ENCODE measurements around the gene CCP110. TPM values are rescaled to one million over a fixed set of nuclear protein-coding genes. Genes with fewer than 3 reads are reported as not detected.

CCP110 gene
- total and polyA plus RNA-seq, 2 experiments from 2014 or later = 8.6 to 11.7 TPM

- H3K36me3 ChIP-seq = no peaks in the 10 kb centered on the region
- no peaks in the 10 kb centered on the region for H3K27me3 ChIP-seq
- peak; percentile 43 to 67 for DNase-seq (ENCODE audit: low read depth in 1 of 2, low spot score in 1 of 2)
- H3K4me3 ChIP-seq = no peak overlapping the region
- H3K4me1 ChIP-seq (ENCODE audit: low read depth) = no peaks in the 10 kb centered on the region
- H3K9me3 ChIP-seq (ENCODE audit: low read depth) = no peaks in the 10 kb centered on the region
- TF ChIP-seq CTCF (IDR thresholded peaks at IDR 0.05; ENCODE audit: low read depth, low read length) = peak; percentile 61
- H3K27ac ChIP-seq = no peak overlapping the region
These were observed 77.6 kb downstream of the CCP110 start for GRCh38 chr16:19601083-19601976.

Other genes with a start within 250 kb of the CCP110 start
- gene CLEC19A, start 238.2 kb upstream of the CCP110 start, total RNA-seq = not detected in 2 replicates
- gene CLEC19A, start 238.2 kb upstream of the CCP110 start, polyA plus RNA-seq = not detected in 2 replicates
- 0.21 TPM in 1 of 2 replicates, not detected in the other for gene TMC5, start 106.1 kb upstream of the CCP110 start, total RNA-seq
- 0.09 TPM in 1 of 2 replicates, not detected in the other for gene TMC5, start 106.1 kb upstream of the CCP110 start, polyA plus RNA-seq
- gene GDE1, start 1.8 kb upstream of the CCP110 start, total RNA-seq = 52.7 and 82.3 TPM in 2 replicates
- 67.5 and 84.6 TPM in 2 replicates for gene GDE1, start 1.8 kb upstream of the CCP110 start, polyA plus RNA-seq
- gene VPS35L, start 31.8 kb downstream of the CCP110 start, total RNA-seq = 31.5 and 32.5 TPM in 2 replicates
- 61.6 and 63.0 TPM in 2 replicates for gene VPS35L, start 31.8 kb downstream of the CCP110 start, polyA plus RNA-seq
- gene KNOP1, start 194.3 kb downstream of the CCP110 start, total RNA-seq = 11.1 and 22.9 TPM in 2 replicates
- gene KNOP1, start 194.3 kb downstream of the CCP110 start, polyA plus RNA-seq = 19.6 and 38.5 TPM in 2 replicates
- 13.9 and 18.4 TPM in 2 replicates for gene IQCK, start 194.3 kb downstream of the CCP110 start, total RNA-seq
- 13.2 and 17.1 TPM in 2 replicates for gene IQCK, start 194.3 kb downstream of the CCP110 start, polyA plus RNA-seq

Measured in cardiac muscle cell (in vitro differentiated cells and primary cell).